Neural cell (in vitro differentiated cells): Measurements from ENCODE around the gene CD8B2.

ENCODE experiments used
- CTCF ChIP-seq: fragments of 450-650 bp; IDR thresholded peaks from 2 replicates; pipeline ENCODE4 v1.5.1; 2014; ENCODE audit warnings: antibody characterized with exemption, mild to moderate bottlenecking, moderate library complexity; ENCODE audit not compliant: poor library complexity, severe bottlenecking
- EP300 ChIP-seq: fragments of 450-650 bp; conservative IDR thresholded peaks from 2 replicates; pipeline ENCODE4 v1.6.1; 2014; ENCODE audit warnings: antibody characterized with exemption, mild to moderate bottlenecking, moderate library complexity; ENCODE audit not compliant: poor library complexity, severe bottlenecking
- EZH2 ChIP-seq: fragments of 200-600, 300-800 bp; shearing (Covaris generic), sonication (generic); IDR thresholded peaks from 2 replicates; pipeline ENCODE4 v1.6.1; 2014; ENCODE audit warnings: antibody characterized with exemption, low read length, borderline replicate concordance, mild to moderate bottlenecking; ENCODE audit not compliant: insufficient read depth, poor library complexity, severe bottlenecking

- TF ChIP-seq EZH2 (no peak), CTCF (no peak), EP300 (no peak)
These were observed 32.6 kb downstream of the CD8B2 start for GRCh38 chr2:106519767-106520166.
